NCI-H82 treated with DMSO at 0.1 percent for 48 hours (cell line): ENCODE results near the gene GDF7.

Experiments
- DNase-seq: peaks from one replicate; lab custom pipeline; 2025; ENCODE audit not compliant: unreplicated experiment; lab: John Stamatoyannopoulos, UW

GDF7 gene

GRCh38 chr2:20643060-20643459 lies 23.9 kb upstream of the GDF7 start:
- DNase-seq = no peak

DNA sequence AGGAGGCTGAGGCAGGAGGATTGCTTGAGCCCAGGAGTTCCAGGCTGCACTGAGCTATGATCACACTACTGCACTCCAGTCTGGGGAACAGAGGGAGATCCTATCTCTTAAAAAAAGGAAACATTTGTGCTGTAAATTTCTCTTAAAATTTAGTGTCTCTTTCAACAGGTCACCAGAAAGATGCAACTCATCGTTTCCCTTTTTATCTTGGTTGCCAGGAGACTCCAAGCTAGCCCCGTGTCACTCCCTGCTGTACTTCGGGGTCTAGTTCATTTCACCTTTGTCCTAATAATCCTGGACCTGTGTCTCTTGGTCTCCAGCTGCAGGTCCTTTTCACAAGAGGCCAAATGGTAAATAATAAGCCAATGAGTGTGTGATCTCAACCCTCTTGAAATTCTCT lies 23.1 kb upstream of the GDF7 start:
- no peak for DNase-seq

DNA sequence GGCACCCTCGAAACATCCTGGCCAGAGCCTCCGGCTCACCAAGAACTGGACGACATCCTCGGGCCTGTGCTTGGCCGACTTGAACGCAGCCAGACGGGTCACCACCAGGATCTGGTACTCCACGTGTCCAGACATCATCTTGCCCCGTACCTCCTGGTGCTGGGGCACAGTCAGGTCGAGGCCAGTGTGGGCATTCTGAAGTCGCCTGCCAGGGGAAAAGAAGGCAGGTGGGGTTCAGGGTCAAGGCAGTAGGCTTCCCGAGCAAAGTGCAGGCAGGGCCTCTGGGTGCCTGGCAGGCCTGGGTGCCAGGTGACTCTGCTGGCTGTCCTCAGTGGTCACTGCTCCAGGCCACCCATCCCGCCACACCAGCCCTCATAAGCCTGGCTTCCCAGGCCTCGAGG lies 21.6 kb upstream of the GDF7 start:
- DNase-seq = no peak

- no peak for DNase-seq
Observed at GRCh38 chr2:20645761-20646160, 21.2 kb upstream of the GDF7 start.

GRCh38 chr2:20646446-20646845 lies 20.5 kb upstream of the GDF7 start:
- DNase-seq = no peak

DNA sequence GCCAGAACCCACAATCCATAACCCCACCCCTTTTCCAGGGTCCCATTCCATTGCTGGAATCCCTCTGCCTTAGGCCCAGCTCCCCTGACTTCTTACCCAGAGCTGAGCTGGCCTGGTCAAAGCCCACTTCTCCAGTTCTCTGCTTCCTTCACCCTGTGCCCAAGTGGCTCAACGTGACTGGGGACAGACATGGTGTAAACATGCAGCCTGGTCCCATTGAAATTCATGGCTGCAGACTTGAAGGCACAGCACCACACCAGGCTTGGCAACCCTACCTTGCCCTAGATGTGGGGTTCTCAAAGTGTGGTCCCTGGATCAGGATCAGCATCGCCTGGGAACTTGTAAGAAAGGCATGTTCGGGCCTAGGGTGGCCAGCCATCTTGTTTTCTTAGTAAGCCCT lies 19.7 kb upstream of the GDF7 start:
- no peak for DNase-seq

DNA sequence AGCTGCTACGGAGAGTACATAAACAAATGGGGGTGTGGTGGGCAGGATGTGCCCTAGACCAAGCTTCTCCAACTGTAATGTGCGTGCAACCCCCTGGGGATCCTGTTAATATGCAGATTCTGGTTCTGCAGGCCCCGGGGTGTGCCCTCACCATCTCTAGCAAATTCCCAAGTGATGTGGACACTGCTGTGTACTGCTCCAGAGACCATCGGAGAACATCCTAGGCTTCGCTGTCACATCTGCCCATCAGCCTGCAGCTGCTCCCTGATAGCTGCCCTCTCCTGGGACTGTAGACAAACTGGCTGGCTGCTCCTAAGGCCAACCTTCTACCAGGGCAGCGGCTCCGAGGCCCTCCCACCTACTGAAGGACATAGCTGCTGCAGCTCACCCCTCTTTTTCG lies 19.2 kb upstream of the GDF7 start:
- DNase-seq = no peak

DNA sequence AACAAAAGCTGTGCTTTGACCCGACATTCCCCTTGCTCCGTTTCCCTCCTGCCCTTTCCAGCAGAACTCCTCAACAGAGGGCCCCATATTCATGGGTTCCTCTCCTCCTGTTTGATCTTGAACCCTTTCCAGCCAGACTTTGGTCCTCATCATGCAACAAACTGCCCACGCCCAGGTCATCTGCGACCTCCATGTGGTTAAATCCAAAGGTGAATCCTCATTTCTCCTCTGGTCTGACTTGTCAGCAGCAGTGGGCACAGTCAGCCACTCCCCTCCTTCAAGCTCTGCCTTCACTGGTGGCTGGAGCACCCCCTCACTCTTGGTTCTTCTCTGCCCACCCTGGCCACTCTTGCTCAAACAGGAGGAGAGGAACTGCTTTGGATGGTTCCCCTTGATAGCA lies 18.7 kb upstream of the GDF7 start:
- no peak for DNase-seq

DNA sequence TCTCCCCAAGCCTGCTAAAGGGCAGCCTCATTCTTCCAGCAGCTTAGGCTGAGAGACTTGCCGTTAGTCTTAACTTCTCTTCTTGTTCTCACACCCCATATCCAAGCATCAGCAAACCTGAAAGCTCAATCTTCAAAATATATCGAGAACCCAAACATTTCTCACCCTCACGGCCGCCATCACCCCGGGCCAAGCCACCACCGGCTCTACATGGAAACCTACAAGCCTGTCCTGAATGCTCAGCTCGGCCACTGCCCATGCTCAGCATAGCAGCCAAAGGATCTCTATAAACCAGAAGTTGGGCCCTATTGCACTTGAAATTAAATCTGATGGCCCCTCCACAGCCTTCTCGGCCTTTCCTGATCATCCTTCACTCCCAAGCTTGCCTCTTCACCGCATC lies 18.1 kb upstream of the GDF7 start:
- DNase-seq = no peak

DNA sequence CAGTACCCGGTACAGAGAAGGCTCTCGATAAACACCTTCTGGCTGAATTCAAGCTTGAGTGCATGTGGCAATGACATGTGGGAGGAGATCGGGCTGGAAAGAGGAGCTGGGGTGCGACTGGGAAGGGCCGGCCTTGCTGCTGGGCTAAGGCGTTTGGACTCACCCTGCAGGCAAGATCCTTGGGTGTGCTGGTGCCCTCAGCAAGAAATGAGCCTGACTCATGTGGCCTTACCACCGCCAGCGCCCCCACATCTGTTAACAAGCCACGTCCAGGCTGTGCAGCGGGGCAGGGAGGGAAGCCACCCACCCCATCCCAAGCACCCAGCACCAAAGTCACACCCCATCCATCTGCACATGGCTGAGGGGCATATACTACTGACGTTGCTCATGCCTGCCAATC lies 17.4 kb upstream of the GDF7 start:
- DNase-seq = no peak

GRCh38 chr2:20649976-20650375 lies 17.0 kb upstream of the GDF7 start:
- DNase-seq = no peak

GRCh38 chr2:20650393-20650876 lies 16.5 kb upstream of the GDF7 start:
- DNase-seq = no peak

- DNase-seq = peak; percentile 25
Observed at GRCh38 chr2:20650877-20651730, 15.8 kb upstream of the GDF7 start, which contains the start of gene HS1BP3. TSS of gene HS1BP3 (minus strand) at chr2:20651098. CDS start at chr2:20651063, 35 bp downstream.

DNA sequence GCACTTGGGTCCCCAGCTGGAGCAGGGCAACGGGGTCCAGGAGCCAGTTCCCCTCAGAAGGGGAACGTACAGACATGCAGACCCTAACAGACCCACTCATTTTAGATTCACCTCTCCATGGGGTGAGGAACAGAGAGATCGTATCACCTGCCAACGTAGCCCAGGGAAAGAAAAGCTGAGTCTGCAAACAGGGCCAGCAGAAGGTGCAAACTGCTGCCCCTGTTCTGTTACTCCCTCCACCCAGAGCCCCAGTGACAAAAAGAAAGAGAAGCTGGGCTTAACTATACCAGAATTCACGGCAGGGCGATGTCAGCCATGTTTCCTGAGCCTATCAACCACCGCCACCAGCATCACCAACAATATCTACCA lies 15.2 kb upstream of the GDF7 start:
- DNase-seq = no peak

GRCh38 chr2:20652141-20652540 lies 14.8 kb upstream of the GDF7 start:
- no peak for DNase-seq

DNA sequence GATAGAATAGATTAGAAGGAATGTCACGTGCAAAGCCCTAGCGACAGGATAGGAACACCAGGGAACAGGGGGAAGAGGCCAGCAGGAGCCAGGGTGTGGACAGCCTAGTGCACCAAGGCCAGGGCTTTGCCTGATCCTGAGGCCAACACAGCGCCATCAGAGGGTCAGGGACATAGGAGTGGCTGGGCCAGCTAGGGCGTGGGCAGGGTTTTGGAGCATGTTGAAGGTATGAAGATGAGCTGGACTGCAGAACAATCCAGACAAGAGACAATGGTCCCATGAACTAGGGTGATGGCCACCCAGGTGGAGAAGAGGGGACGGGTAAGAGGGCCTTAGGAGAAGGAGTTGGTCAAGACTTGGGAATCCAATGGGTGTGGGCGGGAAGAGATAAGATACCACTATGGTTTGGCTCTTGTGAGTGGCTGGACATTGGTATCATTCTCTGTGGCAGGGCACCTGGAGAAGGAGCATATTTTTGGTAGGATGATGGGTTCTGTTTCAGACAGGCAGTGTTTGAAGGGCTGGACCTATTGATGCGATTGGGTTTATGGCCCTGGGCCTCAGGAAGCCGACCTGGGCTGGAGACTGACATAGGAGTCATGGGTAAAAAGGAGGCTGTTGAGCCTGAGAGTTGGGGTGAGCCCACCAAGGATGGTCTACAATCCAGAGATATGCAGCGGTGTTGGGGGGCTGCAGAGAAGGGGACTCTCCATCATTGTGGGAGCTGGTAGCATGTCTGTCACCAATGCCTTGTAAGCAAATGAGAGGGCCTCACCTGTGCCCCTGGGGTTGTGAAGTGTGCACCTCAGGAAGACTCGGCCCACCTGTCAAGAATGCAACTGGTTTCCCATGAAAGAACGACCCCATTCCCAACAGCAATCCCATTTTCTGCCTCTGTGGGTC lies 14.0 kb upstream of the GDF7 start:
- DNase-seq = no peak

DNA sequence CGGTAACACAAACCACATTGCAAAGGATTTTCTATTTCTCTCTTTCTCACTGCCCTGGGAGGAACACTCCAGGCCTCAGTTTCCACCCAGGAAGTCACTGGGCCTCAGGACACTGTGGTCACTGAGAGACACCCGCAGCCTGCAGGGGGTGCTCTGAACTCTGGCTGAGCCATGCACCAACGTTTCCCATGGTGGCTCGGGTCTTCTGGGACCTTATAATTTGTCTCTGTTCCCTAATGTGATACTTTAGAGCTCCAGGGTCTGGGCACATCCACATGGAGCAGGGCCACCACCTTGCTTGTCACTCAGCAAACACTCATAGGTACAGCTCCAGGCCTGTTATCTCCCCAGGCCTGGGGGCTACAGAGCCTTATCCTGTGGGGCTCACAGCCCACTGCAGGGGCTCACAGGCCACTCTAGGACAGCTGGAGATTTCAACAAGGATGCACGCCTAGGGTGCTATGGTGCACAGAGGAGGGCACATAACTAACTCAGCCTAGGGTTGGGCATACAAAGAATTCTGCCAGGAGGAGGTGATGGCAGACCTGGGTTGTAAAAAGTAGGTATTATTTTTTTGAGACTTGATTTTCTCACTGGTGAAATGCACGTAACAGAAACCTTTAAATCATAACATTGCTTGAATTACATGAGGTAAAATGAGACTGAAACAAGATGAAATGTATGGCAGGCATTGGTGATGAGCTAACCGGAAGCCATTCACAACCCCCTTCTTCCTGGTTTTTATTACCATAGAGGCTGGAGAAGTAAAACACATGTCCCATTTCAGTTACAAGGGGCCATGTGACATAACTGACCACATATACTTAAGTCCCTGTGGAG lies 13.0 kb upstream of the GDF7 start:
- no peak for DNase-seq

GRCh38 chr2:20654535-20654813 lies 12.5 kb upstream of the GDF7 start:
- DNase-seq = no peak

DNA sequence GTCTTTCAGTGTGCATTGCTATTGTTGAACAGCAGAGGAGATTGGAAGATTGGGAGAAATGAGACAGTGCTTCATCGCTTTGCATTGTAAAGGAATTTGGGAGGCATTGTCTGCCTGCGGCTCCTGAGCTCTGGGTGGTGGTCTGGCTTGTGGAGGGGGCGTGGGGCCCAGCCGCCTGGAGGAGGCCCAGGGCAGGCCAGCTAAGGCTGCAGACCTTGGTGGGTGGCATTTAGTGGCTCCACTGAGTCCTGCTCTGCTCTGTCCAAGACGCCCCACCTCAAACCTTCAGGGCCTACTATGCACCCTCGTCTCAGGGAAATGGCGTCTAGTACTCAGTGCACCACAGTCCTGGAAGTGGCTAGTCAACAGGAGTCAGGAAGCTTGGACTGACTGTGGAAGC lies 10.4 kb upstream of the GDF7 start:
- DNase-seq = no peak

GRCh38 chr2:20657522-20658235 lies 9.3 kb upstream of the GDF7 start:
- DNase-seq = no peak
